ENCODE results near the gene CASZ1.

- TF ChIP-seq POLR2A (IDR thresholded peaks at IDR 0.05), result no peak
- no peak for TF ChIP-seq CTCF (IDR thresholded peaks at IDR 0.05)
- peak; percentile 39 for TF ChIP-seq POLR2AphosphoS5 (IDR thresholded peaks at IDR 0.05)
These were observed 132.8 kb downstream of the CASZ1 start for GRCh38 chr1:10663678-10664035.
